GM12874 (cell line): ENCODE results near the gene SERTAD2.

ENCODE experiments used
- TF ChIP-seq, protein P1 (sequence below): IDR thresholded peaks from 2 replicates; pipeline ENCODE4 v1.5.1; 2011; ENCODE audit warnings: low read depth, mild to moderate bottlenecking, control low read depth, low read length, moderate library complexity; ENCODE audit not compliant: insufficient read depth

SERTAD2 gene

DNA sequence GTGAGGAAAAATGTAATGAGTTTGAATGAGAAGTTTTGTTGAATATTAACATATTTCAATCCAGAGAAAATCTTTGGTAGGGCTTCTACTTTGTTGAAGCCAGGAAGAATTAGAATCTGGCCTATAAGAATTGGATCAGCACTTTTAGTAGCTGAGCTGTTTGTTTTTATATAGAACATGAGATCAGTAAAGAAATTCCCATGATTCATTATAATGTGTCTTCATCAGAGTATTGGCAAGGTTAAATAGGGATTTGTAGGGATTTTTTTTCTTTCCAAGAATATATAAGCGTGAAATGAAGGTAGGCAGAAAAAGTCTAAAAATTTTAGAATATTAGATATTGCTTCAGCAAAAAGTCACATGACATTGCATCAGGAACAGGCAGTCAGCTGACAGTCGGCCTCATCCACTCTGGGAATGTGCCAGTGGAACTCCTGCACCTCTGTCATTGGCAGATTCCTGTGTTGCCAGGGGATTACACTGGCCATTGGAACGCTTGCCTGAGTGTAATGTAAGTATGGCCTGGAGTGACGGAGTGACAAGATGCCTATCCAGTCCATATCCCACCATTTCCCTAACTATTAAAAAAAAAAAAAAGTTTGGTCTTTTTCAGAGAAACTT is 60.6 kb downstream of the SERTAD2 start:
- TF ChIP-seq, protein P1, sequence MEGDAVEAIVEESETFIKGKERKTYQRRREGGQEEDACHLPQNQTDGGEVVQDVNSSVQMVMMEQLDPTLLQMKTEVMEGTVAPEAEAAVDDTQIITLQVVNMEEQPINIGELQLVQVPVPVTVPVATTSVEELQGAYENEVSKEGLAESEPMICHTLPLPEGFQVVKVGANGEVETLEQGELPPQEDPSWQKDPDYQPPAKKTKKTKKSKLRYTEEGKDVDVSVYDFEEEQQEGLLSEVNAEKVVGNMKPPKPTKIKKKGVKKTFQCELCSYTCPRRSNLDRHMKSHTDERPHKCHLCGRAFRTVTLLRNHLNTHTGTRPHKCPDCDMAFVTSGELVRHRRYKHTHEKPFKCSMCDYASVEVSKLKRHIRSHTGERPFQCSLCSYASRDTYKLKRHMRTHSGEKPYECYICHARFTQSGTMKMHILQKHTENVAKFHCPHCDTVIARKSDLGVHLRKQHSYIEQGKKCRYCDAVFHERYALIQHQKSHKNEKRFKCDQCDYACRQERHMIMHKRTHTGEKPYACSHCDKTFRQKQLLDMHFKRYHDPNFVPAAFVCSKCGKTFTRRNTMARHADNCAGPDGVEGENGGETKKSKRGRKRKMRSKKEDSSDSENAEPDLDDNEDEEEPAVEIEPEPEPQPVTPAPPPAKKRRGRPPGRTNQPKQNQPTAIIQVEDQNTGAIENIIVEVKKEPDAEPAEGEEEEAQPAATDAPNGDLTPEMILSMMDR: no peak

GRCh38 chr2:64591188-64591587 is 62.5 kb downstream of the SERTAD2 start:
- TF ChIP-seq, protein P1: no peak

DNA sequence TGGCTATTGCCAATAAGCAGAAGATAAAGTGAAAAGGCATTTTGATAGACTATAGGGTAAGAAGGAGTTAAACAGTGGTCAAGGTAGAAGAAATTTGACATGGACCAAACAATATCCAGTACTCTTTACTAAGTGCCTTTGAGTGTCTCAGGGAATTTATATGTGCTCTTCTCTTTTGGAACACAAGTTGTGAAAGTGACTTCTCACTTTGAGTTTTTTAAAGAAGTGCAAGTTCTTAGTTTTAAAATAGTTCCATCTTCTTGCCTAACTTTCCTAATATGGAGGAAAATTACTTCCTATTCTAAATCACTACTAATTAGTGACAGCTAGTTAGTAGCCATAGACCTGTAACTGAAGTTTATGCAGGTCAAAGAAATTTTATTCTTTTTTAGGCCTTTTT is 66.2 kb downstream of the SERTAD2 start:
- TF ChIP-seq, protein P1: no peak

GRCh38 chr2:64586883-64587481 is 66.7 kb downstream of the SERTAD2 start:
- TF ChIP-seq, protein P1: peak; percentile 52

DNA sequence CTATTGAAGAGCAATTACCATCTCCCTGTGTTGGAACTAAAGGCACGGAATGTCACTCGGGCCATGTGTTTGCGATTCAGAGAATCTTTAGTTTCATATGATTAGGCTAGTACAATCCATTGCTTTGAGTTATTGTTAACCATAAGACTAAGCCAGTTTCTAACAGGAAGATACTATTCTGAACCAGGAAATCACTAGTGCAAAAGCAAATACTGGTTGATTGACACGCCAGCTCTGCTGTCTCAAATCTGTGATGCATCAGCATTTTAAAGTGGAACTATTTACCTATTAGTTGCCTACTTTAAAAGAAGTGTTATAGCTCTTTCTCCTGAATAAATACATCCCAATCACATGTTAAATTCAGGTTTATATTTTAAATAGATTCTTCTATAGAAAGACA is 67.7 kb downstream of the SERTAD2 start:
- TF ChIP-seq, protein P1: no peak

- TF ChIP-seq, protein P1: no peak
Observed at GRCh38 chr2:64582774-64583340, 70.9 kb downstream of the SERTAD2 start.

DNA sequence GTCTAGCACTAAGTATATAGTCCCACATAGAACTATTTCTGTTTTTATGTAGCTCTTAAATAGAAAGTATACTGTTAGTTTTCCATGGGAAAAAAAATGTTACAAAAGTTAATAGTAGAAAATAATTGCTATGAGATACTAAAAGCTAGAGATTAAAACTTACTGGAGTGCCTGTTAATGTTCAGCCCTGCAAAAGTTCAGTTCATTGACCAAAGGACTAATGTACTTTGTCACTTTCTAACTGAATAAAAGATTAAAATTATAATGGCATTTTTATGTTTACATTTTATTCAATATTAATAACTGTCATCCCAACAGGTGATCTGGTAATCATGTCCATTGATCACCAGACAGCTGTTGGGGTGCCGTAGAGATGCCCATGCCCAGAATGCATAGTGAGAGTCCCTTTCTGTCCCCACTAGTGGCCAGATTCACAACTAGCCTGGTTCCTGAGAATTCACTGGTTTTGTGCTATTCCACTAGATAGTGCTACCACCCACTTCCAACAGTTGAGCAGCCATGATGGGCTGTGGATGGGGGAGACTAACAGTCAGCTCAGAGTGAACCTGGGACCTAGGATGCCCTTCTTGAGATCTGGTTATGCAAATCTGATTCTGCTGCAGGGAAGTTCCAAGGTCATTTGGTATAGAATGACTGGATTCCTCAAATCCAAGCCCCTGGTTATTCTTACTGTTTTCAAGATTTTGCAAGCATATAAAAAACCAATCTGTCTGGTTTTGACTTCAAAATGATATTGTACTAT is 71.8 kb downstream of the SERTAD2 start:
- TF ChIP-seq, protein P1: no peak
